HG02571 (cell line): ENCODE results near the gene CYP19A1.

Source experiments
- ATAC-seq: cut with Tn5 transposase; IDR thresholded peaks from one replicate; pipeline ENCODE4 v1.9.1; 2021; ENCODE audit warnings: mild to moderate bottlenecking, moderate library complexity; ENCODE audit not compliant: unreplicated experiment

The CYP19A1 gene

DNA sequence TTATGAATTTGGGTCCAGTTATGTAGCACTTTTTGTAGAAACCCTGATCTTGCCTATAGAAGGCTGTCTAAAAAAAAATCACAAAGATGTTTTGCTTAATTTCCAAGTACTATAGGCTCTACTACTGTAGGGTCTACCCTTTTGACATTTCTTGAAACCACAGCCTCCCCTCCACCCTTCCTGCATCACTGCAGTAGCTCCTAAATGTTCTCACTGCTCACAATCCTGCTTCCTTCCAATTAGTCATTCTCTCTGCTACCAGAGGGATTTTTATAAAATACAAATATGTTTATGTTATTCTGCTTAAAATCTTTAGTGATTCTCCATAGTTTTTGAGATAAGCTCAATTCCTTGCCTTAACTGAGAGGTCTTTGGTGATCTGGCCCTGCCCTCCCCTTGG, 114.0 kb downstream of the CYP19A1 start:
- no peak for ATAC-seq

DNA sequence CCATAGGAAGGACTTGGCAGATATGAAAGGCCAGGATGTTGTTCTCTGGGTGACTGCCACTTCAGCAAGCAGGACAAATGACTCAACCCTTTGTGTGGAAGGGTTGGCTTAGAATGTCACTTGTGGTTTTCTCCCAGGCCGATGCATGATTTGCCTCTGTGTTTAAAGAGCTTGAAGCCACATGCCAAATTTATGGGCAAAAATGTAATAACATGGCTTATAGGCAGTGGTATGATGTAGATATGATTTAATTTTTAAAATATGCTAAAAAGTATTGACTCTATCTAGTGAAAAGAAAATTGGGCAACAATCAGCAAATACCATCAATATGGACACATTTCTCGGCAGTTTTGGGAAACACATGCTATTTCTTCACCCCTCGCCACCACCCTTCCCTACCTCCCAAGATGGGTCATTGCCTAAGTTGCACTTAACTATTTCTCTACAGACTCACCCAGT, 114.6 kb downstream of the CYP19A1 start:
- no peak for ATAC-seq

DNA sequence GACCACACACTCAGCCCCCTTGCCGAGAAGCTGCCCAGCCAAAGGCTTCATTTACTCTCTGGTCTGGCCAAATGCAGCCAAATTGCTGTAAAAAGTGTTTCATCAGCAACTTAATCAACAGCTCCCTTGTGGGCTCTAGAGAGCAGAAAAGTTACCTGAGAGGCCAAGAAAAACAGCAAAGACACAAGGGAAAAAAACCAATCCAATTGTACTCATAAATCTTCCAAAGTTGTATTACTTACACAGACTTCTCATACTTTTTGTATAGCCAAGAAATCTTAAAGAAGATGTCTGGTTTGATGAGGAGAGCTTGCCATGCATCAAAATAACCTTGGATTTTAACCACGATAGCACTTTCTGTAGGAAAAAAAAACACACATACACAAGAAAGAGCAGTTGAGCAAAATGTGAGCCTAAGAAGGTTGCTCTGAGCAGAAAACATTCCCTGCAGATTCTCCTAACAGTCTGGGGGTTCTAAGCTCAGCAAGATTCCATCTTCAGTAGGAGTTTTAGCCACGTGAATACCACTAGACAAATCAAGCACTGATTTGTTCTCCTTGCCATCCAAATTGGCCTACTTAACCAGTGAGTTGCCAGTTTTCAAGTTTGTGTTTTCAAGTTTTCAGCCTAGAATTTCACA, 120.0 kb downstream of the CYP19A1 start:
- no peak for ATAC-seq

DNA sequence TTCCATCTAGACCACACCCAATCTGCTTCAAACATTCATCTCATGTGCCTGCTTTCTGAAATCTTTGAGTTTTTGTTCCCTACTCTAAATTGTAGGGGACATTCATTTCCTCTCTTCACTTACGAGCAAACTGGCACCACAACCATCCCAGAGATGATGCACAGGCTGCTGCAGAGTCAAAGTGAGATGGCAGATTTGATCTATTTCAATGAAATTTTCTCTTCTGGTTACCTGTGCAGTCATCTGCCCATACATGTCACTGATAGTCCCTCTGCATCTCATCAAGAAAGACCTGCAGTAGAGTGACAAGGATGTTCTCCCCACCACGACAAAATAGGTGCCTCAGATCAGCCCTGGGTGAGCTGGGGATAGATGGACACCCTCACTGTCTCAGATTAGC, 125.5 kb downstream of the CYP19A1 start:
- no peak for ATAC-seq

DNA sequence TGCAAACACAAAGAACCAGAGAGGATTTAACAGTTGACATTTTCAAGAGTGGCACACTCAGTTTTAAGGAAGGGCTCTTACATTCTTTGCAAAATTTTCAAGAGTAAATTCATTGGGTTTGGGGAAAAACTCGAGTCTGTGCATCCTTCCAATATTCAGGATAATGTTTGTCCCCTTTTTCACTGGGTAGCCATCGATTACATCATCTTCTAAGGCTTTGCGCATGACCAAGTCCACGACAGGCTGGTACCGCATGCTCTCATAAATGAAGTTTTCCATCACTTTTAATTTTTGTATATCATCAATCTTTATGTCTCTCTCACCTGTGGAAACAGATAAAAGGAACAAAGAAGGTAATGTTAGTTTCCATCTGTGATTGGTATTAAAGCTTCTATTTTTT, 126.2 kb downstream of the CYP19A1 start:
- ATAC-seq, result no peak

DNA sequence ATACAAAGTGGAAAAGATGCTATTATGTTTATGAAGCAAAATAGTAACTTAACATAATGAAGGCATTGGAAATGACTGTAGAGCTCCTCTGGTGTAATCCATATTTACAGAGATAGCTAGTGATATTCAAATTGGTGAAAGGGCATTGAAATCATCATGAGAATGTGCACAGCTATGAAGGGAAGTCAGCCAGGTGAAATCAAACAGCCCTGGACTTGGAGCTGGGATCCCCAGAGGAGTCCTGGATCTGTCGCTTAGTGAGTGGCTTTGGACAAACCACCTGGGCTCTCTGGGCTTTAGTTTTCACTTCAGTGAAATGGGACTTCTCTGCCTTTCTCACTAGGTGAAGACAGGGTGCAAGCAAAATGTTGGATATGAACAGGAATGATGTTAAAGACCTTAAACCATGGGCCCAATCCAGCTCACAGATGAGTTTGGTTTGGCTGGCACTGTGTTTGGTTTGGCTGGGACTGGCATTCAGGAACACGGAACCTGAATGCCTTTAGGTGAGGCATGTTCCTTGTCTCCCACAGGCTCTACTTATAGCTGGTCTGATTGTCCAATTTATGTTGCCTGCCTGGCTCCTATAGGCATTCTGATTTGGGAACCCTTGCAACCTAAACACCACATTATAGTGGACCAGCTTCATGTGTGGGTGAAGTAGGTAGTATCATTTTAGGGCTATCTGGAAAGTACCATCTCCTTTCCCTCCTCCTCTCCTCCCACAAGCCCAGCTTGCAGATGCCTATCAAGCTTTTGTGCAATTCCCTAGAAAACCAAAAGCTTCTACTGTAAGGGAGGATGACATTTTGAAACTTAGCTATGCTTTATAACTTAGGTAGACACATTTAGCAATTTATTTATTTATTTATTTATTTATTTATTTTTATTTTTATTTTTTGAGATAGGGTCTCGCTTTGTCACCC, 133.1 kb downstream of the CYP19A1 start:
- no peak for ATAC-seq

DNA sequence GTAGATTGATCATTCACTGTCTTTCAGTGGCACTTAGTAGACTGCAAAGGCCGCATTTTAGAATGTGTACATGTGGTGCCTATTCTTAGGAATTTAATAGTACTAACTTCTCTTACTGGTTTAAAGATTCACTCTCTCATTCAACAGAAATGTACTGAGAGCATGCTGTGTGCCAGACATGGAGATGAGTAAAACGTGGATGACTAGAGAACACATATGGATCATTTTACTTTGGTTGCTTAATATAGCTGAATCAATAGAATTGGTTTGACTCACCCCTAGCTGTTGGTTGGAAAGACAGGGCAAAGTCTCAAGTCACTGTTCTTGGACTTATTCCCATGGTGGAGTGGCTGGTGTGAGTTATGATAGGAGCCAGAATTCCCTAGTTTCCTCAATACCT, 134.6 kb downstream of the CYP19A1 start:
- ATAC-seq, result no peak

DNA sequence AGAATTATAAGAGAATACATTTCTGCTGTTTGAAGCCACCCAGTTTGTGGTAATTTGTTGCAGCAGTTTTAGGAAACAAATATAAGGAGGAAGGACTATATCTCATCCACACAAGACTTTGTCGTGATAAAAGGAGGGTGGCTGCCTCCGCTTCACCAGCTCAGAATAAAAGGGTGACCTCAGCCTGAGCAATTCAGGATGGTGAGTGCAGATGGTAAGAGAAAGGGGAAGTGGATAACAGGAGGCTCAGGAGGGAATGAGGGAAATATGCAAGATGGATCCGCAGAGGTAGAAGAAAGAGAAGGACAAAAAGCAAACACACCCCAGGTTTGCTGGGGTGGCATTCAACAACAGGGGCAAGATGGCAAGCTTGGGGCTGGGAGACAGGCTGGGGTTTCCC, 135.6 kb downstream of the CYP19A1 start:
- ATAC-seq, result no peak

DNA sequence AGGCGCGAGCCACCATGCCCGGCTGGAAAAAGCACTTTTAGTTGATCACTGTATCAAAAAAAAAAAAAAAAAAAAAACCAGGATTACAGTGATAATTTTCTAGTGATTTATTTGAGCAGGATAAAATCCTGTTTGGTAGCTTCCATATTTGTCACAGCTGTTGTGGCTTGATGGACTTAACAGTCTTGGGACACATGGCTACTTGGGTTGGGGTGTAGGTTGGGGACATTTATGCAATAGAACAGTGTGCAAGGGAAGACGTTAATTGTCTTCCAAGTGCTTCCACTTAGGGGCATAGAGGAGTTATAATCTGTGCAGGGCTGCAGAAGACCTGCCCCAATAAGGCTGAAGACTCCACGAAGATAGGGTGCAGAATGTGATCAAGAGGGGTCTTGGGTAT, 136.8 kb downstream of the CYP19A1 start:
- no peak for ATAC-seq

DNA sequence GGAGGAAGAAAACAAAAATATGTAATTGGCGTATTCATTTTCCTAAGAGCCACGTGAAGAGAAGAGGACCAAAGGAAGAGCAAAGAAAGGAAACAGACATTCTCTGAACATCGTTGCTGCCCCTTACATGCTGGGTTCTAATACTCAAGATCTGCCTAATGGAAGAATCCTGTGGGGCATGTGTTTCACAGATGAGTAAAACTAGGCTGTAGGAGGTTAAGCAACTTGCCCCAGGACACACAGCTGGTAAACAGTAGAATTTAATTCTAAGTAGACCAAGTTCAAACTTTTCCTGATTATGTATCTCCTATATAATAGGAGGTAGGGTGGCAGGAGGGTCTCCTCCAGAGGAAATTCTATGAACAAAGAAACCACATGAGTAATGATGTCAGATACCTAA, 137.6 kb downstream of the CYP19A1 start:
- no peak for ATAC-seq

DNA sequence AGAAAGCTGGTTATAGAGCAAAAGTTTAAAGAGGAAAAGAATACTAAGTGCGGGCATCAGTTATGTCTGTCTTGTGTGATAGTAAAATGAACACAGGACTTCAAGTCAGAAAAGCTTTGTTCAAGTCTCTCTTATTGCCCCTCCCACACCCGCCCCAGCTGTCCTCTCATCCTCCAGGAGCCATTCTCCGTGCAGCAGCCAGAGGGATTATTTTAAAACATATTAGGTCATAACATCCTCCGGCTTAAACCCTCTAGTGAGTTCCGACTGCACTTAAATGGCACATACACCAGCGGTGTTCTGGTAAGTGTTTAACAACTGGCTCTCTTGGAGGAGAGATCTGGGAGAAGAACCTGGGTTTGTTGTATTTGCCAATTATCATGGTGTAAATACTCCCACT, 138.9 kb downstream of the CYP19A1 start:
- no peak for ATAC-seq

DNA sequence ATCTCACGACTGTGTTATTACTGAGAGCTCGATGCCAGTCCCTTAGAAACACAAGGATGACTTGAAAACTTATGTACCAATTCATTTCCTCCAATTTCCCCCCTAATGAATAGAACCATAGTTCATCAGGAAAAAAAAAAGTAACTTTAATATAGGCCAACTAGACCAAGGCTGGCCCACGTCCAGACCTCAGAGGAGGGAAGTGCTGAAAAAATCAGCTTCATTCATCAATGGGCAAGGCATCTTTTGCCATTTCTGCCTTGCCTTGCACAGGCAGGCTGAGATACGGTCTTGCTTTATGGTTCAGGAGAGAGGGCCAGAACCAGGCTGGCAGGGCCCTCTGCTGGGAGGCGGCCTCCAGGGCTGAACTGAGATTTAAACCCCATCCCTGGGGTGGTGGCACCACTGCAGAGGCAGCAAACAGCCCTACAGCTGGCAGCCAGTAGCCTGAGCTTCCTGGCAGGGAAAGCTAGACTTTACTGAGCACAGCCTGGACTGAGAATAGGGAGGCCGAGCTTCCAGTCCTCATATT, 139.6 kb downstream of the CYP19A1 start:
- ATAC-seq, result no peak

DNA sequence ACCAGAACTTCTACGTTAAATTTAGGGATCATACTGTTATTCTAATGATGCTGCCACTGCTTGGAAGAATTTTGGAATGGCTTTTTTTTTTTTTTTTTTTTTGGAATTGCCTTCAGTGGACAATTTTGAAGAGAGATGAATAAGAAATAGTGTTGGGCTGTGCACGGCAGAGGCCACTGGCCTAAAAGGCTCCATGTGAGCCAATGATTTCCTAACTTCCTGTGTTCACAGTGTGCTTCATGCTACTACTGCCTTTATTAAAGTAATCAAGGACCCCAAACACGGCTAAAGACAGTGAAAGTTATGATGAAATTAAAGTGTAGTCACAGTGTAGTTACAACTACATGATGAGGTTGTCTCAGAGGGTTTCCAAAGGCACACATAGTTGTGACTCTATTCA, 142.9 kb downstream of the CYP19A1 start:
- ATAC-seq, result no peak

DNA sequence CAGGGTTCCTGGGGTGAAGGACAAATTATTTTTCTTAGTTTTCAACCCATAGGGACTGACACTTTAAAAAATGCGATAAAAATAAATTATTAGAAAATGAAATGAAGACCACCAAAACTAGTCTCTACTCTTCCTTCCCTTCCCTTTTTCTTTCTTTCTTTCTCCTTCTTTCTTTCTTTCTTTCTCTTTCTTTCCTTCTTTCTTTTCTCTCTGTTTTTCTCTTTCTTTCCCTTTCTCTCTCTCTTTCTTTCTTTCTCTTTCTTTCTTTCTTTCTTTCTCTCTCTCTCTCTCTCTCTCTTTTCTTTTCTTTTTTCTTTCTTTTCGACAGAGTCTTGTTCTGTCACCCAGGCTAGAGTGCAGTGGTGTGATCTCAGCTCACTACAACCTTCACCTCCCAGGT, 144.4 kb downstream of the CYP19A1 start:
- no peak for ATAC-seq

DNA sequence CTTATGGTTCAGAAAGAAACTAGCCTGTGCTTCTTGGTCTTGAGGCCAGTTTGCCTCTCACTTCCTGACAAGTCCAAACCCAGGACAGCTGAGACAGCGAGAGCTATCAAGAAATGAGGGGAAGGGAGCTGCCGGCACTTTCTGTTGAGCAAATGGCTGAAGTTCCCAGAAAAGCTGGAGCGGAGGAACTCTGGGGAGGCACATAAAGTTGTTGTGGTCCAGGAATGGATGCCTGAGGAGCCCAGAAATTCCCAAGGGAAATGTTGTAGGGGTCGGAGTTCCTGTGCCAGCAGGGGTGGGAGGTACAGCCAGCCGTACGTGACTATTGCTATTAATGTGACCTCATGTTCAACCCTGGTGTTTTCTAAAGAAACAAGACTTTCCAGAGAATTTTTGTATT, 144.9 kb downstream of the CYP19A1 start:
- ATAC-seq, result no peak

DNA sequence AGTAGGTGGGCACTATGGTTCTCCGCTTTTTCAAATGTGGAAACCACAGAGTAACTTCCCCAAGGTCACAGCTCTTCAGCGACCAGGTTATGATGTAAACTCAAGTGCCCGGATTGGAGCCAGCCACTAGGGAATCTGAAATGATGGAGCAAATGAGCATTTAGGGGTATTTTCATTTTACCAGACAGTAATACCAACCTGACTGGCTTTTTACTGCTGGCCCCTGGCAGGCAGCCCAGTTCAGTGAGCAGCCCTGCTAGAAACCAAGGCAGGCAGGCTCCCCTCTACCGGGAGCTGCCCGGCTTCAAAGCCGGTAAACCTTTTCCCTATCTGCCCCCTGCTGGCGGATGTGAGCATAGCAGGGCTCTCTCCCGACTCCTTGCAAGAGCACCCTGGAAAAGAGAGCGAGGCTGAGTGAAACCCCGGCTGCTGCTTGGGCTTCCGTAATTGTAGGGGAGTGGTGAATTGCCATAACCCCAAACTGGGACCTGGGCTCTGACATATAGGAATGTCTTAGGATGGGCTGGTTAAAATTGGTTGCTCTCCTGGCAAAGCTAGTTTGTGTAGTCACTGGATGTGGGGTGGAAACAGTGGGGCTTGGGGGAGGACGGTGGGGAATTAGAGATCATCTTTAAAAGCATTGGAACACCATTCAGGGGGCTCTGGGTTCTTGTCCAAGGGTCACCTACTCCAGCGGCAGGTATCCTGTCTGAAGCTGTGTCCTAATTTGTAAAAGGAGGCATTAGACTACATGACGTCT, 145.7 kb downstream of the CYP19A1 start:
- ATAC-seq, result peak; percentile 65

DNA sequence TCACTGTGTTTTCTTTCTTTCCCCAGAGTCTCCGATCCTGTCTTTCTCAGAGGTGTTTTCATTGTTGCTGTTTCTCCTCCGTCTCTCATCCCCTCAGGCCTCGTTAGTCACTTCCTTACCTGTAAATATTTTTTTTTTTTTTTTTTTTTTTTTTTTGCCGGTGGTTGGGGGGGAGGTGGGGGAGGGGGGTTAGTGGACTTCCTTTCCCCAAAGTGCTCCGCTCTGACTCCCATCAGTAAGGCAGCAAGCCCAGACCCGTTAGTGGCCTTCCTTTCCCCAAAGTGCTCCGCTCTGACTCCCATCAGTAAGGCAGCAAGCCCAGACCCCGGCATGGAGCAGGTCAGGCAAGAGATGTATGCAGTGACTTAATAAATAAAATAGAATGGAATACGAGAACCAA, 146.6 kb downstream of the CYP19A1 start:
- no peak for ATAC-seq

DNA sequence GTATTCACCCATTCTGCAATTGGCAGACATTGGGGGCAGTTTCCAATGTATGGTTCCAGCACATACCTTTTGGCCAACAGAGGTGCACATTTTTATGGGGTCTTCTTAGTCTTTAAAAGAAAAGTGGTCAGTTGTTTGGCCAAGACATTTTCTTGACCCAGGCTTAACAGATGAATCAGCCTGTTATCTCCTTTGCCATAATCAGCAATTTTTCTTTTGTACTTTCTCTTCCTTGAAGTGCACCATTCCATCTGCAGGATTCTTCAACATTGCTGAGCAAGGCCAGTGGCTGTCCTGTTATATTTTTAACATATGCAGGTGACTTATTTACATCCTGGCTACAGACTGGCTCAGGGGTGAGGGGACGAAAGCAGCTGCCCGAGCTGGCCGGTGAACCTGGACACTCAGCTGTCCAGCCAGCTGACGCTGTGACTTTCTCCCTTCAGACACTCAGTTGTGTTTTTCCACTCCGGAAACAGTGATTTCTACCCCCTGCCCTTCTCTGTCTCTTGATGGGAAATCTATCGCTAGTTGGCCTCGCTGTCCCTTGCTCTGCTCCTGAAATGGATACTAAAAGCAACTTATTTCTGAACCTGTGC, 147.2 kb downstream of the CYP19A1 start:
- no peak for ATAC-seq

DNA sequence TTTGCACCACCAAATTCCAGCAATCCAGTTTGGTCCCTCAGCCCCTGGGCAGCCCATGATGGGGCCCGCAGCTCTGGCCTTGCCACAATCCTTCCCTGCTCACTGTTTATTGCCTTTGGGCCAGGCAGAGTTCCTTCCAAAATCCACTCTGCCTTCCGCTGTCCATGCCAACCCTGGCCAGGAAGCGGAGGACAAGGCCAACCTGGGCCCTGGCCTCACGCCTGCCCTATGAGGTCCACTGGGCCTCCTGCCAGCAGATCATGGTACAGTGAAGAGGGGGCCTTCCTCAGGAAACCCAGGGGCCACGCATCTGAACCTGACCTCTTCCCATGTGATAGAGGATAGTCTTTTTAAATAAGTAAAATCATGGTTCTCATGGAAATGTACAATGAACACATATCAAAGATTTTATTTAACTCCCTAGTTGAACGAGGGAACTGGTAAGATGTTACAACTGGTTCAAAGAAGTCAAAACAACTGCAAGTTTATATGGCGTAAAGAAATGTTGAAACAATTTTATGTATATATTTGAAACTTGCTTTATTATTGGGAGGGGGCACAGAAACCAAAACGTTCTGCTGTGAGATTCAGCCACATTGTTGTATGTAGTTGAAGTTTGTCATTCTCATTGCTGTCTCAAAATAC, 147.8 kb downstream of the CYP19A1 start:
- ATAC-seq, result no peak

DNA sequence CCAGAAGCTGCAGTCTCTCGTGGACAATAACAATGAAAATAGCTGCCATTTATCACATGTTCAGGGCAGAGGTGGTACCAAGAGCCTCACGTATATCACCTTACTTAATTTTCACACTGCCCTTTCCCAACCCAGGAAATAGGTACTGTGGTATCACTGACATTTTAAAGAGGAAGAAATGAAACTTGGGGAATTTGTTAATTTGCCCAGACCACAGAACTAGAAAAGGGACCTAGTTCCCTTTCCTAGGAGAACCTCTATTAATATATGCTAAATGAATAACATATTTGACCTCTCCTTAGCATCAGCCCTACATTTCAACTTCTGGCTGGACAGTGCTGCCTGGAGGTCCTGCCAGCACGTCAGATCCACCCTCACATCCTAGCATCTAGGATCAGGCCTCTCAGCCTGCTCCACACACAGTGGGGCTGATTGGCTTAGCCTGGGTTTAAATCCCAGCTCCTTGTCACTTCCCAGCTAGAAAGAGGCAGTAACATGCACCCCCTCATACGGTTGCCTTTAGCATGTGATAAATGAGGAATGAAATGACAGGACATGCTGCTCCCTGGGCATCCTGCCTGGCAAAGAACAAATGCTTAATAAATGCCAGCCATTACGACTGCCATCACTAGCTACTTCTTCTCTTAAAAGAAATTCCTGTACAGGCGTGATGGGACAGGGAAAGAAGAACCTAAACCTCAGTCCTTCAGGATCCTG, 148.6 kb downstream of the CYP19A1 start:
- no peak for ATAC-seq
